K562 (cell line): ENCODE results near the gene EXOG. TPM values are rescaled to one million over a fixed set of nuclear protein-coding genes. Genes with fewer than 3 reads are reported as not detected.

Experiments
- ETS2 ChIP-seq: IDR thresholded peaks from 2 replicates; pipeline ENCODE4 v1.6.1; 2016; ENCODE audit warnings: borderline replicate concordance, missing genetic modification characterization, mild to moderate bottlenecking, moderate library complexity, missing compliant biosample characterization; ENCODE audit not compliant: poor library complexity, severe bottlenecking
- ETV6 ChIP-seq, 3 experiments: fragments of 150-350 bp in 1 of 3; sonication (generic) in 1 of 3; formaldehyde crosslinking in 1 of 3; IDR thresholded peaks; 2 replicates each; pipeline versions ENCODE4 v1.6.1 to v1.8.0; 2014 to 2022; ENCODE audit warnings: borderline replicate concordance in 2 of 3, low read depth in 2 of 3, antibody characterized with exemption in 1 of 3, low read length in 1 of 3, mild to moderate bottlenecking in 1 of 3, missing genetic modification reagents in 1 of 3
- NR1H2 ChIP-seq: sonication (generic); formaldehyde crosslinking; IDR thresholded peaks from 2 replicates; pipeline ENCODE4 v1.4.0; 2020; ENCODE audit warnings: mild to moderate bottlenecking, missing genetic modification reagents
- NR2C1 ChIP-seq, 2 experiments: fragments of 450-650 bp; IDR thresholded peaks; 2 replicates each; pipeline ENCODE4 v1.6.1; 2017; ENCODE audit warnings: mild to moderate bottlenecking in 2 of 2, antibody characterized with exemption in 1 of 2, inconsistent platforms in 1 of 2, missing compliant biosample characterization in 1 of 2, missing genetic modification characterization in 1 of 2
- SMARCA5 ChIP-seq: fragments of 450-650 bp; IDR thresholded peaks from 2 replicates; pipeline ENCODE4 v1.6.1; 2016
- polyA plus RNA-seq, 8 experiments: library from polyadenylated mRNA; depleted of rRNA in 4 of 8; stranded (reverse) in 5 of 8; unstranded in 3 of 8; fragments of >200 nt; fragmentation: Nextera tagmentation in 2 of 8; fragmentation: Illumina TruSeq in 1 of 8; extraction: Ambion mirVana in 2 of 8; extraction: Trizol in 1 of 8; gene quantifications; 2 replicates each; pipeline versions ENCODE4 v1.2.1 to v1.2.3, GENCODE V29; 2011 to 2014; ENCODE audit warnings: inconsistent platforms in 1 of 8, missing spikeins in 1 of 8
- total RNA-seq, 7 experiments: library from RNA; depleted of rRNA in 6 of 7; stranded (reverse); fragments of >200 nt in 6 of 7; fragmentation: Illumina TruSeq in 2 of 7; extraction: Trizol in 2 of 7; gene quantifications; 2 replicates each; pipeline versions ENCODE4 v1.2.1 to v1.2.3, GENCODE V29; 2011 to 2021; ENCODE audit warnings: low replicate concordance in 1 of 7
- TF ChIP-seq, protein P1 (sequence below): fragments of 450-650 bp; IDR thresholded peaks from 2 replicates; pipeline ENCODE4 v1.6.1; 2016; ENCODE audit warnings: low read depth

The EXOG gene
- total and polyA plus RNA-seq, 9 of the 15 experiments (the other 6 are each of a cell fraction or from before 2014, with no cell fraction given): 10.8 to 21.7 (median 14.8) TPM

DNA sequence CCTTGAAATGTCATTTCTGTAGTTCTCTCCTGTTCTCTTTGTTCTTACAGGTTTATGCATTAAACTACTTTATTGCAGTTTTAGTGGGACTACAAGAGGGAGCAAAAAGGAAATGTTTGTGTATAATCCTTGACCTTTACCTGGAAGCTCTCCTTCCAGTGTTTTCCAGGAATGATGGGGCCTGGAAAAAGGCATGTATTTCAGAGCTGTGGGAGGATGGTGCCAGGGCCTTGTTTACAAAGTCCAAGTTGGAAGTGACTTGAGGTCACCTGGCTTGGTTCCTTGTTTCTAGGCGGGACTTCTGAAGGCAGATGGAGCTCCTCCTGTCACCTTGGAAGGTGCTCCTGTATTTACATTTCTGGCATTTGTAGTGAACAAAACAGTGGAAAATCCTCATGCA lies 27.4 kb upstream of the EXOG start (continued):
- TF ChIP-seq, protein P1, sequence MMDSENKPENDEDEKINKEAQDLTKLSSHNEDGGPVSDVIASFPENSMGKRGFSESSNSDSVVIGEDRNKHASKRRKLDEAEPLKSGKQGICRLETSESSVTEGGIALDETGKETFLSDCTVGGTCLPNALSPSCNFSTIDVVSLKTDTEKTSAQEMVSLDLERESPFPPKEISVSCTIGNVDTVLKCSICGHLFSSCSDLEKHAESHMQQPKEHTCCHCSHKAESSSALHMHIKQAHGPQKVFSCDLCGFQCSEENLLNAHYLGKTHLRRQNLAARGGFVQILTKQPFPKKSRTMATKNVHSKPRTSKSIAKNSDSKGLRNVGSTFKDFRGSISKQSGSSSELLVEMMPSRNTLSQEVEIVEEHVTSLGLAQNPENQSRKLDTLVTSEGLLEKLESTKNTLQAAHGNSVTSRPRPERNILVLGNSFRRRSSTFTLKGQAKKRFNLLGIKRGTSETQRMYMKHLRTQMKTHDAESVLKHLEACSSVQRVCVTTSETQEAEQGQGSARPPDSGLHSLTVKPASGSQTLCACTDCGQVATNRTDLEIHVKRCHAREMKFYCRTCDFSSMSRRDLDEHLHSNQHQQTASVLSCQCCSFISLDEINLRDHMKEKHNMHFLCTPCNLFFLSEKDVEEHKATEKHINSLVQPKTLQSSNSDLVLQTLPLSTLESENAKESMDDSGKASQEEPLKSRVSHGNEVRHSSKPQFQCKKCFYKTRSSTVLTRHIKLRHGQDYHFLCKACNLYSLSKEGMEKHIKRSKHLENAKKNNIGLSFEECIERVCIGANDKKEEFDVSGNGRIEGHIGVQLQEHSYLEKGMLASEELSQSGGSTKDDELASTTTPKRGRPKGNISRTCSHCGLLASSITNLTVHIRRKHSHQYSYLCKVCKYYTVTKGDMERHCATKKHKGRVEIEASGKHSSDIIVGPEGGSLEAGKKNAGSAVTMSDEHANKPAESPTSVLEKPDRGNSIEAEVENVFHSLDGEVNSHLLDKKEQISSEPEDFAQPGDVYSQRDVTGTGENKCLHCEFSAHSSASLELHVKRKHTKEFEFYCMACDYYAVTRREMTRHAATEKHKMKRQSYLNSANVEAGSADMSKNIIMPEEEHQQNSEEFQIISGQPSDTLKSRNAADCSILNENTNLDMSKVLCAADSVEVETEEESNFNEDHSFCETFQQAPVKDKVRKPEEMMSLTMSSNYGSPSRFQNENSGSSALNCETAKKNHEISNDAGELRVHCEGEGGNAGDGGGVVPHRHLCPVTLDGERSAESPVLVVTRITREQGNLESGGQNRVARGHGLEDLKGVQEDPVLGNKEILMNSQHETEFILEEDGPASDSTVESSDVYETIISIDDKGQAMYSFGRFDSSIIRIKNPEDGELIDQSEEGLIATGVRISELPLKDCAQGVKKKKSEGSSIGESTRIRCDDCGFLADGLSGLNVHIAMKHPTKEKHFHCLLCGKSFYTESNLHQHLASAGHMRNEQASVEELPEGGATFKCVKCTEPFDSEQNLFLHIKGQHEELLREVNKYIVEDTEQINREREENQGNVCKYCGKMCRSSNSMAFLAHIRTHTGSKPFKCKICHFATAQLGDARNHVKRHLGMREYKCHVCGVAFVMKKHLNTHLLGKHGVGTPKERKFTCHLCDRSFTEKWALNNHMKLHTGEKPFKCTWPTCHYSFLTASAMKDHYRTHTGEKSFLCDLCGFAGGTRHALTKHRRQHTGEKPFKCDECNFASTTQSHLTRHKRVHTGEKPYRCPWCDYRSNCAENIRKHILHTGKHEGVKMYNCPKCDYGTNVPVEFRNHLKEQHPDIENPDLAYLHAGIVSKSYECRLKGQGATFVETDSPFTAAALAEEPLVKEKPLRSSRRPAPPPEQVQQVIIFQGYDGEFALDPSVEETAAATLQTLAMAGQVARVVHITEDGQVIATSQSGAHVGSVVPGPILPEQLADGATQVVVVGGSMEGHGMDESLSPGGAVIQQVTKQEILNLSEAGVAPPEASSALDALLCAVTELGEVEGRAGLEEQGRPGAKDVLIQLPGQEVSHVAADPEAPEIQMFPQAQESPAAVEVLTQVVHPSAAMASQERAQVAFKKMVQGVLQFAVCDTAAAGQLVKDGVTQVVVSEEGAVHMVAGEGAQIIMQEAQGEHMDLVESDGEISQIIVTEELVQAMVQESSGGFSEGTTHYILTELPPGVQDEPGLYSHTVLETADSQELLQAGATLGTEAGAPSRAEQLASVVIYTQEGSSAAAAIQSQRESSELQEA: no peak
- TF ChIP-seq NR1H2 (CRISPR knock-in tag) (no peak), ETV6 (IDR thresholded peaks at IDR 0.05; ENCODE audit: borderline replicate concordance in 1 of 2, low read depth in 2 of 2, low read length in 1 of 2) (no peak), ETV6 (CRISPR knock-in tag; IDR thresholded peaks at IDR 0.05; ENCODE audit: borderline replicate concordance) (no peak), ETS2 (tag) (no peak), NR2C1 (IDR thresholded peaks at IDR 0.05) (no peak), NR2C1 (tag; IDR thresholded peaks at IDR 0.05) (no peak), SMARCA5 (no peak)
